HG03159 (cell line): ENCODE data around the gene ABCA10.
"Not testable (repeated sequence)": the region's sequence is repeated elsewhere in the genome, so short reads cannot be mapped to it uniquely, and the experiment has no call there.

ENCODE experiments used
- ATAC-seq: cut with Tn5 transposase; IDR thresholded peaks from one replicate; pipeline ENCODE4 v1.9.1; 2021; ENCODE audit warnings: mild to moderate bottlenecking, moderate library complexity; ENCODE audit not compliant: unreplicated experiment

Gene ABCA10

DNA sequence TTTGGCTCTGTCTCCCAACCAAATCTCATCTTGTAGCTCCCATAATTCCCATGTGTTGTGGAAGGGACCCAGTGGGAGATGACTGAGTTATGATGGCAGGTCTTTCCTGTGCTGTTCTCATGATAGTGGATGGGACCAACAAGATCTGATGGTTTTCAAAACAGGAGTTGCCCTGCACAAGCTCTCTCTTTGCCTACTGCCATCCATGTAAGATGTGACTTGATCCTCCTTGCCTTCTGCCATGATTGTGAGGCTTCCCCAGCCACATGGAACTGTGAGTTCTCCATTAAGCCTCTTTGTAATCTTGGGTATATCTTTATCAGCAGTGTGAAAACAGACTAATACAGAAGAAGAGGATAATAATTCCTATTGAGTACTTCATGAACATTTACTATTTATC lies 60.0 kb downstream of the ABCA10 start:
- ATAC-seq: not testable (repeated sequence)

DNA sequence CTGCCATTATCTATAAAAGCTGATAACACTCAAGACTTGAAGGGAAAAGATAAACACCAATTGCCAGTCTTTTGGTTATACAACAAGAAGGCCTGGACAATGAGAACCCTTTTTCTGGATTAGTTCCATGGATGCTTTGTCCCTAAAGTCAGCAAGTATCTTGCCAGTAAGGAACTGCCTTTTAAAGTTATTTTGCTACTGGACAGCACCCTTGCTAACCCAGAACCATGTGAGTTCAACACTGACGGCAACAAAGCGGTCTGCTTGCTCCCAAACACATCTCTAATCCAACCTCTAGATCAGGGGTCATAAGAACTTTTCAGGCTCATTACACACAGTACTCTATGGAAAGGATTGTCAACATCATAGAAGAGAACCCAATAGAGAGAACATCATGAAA lies 61.7 kb downstream of the ABCA10 start:
- ATAC-seq: no peak

DNA sequence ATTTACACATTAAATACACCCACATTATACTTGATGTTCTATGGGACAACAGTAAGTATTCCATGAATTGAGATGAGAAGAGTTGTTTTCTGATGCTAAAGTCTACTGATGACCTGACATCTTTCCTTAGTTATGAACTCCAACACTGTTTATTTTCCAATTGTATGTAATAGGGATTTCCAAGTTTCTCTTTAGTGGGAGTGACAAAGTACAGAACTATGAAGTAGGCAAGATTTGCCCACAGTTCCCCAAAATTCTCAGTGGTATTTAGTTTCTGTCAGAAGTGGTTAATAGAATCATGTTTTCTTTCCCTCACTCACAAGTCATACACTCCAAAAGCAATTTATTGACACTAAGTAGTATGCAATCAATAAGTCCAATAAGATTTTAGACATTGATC lies 64.4 kb downstream of the ABCA10 start:
- ATAC-seq: no peak

DNA sequence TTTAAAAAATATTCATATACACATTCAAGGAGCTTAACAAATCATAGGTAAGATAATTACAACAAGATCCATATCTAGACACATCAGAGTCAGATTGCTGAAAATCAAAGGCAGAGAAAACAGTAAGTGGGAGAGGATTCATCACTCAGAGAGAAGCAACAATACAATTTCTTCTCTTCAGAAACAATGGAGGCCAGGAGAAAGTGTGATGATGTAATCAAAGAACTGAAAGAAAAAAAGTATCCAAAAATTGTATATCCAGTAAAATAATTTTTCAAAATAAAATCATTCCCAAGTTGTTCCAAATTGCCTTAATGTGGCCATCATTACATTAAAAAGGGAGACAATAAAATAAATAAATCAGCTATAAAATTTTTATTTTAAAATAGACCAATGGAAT lies 69.2 kb downstream of the ABCA10 start:
- no peak for ATAC-seq

DNA sequence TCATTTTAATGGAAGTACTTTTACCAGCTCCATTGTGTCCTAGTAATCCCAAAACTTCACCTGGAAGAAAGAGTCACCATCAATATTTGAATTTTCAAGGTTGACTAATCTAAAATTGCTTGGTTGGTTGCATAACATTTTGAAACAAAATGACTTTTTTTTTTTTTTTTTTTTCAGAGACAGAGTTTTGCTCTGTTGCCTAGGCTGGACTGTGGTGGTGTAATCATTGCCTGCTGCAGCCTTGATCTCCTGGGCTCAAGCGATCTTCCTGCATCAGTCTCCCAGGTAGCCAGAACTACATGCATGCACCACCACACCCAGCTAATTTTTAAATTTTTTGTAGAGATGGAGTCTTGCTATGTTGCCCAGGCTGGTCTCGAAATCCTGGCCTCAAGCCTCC lies 74.4 kb downstream of the ABCA10 start:
- ATAC-seq: no peak

DNA sequence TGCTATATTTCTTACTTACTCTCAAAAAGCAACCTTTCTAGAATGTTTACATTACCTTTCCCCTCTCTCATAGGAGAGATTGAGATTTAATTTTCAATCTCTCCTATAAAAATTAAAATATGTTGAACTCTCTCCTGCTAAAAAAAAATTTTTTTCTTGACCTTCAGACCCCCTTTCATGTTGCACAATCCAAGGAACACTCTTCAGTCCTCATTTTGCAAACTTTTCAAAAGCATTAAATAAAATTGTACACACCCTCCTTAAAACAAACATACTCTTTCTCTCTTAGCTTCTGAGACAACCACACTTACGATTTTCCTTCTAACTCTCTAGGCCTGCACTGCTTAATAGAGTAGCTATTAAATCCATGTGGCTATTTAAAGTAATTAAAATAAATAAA lies 78.3 kb downstream of the ABCA10 start:
- ATAC-seq: no peak

DNA sequence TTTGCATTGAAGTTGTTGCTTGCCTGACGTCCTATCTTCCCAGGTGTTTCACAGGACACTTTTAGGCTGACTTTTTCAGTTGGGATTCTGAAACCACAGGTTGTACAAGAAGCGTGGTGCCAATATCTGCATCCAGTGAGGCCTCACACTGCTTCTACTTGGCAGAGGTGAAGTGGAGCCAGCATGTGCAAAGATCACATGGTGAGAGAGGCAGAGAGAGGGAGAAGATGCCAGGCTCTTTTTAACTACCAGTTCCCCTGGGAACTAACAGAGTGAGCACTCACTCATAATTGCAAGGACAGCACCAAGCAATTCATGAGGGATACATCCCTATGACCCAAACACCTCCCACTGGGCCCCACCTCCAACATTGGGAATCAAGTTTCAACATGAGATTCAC lies 81.2 kb downstream of the ABCA10 start:
- no peak for ATAC-seq

DNA sequence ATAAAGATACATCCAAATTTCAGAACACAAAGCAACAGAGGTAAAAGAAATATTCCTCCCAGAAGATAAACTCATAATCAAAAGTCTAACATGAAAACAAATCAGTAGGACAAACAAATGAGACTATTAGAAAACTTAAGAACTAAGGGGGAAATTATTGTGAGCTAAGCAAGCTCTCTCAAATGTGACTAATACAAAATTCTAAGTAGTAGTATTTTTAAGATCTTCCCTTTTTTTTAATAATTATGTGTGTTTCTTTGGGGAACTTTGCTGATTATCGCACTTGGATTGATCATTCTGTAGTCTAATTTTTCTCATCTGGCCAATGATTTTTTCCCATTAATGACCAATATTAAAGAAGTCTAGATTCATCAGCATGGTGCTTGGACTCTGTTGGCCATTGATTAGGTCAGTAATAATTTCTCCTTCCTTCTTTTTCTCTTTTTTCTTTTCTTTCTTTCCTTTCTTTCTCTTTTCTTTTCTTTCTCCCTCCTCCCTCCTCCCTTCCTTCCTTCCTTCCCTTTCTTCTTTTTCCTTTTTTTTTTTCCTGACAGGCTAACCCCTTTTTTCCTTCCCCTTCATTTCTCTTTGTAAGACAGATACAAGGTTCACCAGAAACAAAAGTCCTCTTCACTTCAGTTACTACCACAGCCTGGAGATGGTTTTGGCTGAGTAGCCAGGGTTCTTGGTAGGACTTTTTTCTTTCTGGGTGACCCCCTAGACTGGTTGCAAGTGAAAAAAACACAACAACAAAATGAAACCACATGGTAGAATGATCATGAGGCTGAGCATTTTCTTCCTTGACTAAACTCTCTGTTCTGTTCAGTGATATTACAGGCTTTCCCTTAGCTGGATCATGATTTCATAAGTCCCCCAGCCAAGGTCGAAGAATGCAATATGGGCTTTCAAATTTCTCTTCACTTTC lies 84.0 kb downstream of the ABCA10 start:
- ATAC-seq: no peak

DNA sequence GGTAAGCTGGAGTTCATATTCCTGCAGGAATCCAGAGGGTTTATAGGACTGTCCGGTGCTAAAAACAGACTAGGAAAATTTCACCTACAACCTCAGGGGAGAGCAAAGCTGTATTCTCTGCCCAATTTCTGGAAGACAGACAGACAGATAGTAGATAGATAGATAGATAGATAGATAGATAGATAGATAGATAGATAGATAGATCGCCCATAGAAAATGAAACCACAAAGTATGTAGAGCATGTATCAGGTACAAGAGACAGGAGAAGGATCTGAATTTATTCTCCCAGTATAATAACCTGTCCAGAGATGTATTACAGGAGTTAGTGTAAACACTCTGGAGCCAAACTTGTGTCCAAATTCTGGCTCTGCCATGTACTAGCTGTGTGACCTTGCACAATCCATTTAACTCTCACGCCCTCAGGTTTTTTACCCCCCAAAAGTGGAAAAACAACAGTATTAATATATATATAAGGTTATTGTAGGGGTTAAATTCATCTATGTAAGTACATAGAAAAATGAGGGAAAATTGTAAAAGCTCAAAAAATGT lies 84.9 kb downstream of the ABCA10 start:
- no peak for ATAC-seq

DNA sequence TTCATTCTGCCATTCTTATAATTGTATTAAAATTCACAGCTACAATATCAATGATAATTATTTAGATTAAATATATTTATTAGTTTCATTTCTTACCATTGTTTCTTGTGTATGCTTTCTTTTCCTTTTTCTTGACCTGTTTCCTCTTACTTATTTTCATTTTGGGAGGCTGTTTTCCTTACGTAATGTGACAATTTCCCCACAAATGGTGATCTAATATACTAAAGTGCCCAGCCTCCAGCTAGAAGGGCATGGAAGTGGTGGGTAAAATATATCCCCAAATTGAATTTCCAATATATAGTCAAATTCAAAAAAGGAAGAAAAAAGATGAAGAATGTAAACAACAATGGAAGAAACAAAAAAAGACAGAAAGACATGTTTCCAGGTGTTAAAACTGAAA lies 85.5 kb downstream of the ABCA10 start:
- no peak for ATAC-seq

DNA sequence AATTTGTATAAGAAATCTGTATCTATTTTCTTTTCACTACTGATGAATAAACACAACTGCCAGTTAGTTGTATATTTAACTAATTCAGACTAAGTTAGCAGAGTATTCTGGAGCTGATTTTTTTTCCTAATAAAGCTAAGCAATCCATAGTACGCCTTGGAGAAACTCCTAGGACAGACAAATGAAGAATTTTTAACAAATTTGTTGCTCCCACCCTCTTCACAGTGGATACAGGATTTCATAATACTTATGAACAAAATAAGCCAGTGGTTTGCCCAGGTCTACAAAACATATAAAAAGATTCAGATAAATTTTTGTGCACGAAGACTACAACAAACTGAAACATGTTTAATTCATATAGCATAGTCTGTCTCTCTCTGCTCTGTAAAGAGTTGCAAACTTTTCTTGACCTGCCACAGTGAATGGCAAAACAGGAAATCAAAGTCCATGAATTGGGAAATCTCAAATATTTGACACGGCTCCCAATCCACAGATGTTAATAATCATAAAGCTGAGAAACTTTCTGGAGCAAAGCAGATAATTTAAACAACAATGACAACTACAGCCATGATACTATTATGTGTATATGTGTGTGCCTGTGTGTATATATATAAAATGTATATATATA lies 86.3 kb downstream of the ABCA10 start:
- no peak for ATAC-seq

DNA sequence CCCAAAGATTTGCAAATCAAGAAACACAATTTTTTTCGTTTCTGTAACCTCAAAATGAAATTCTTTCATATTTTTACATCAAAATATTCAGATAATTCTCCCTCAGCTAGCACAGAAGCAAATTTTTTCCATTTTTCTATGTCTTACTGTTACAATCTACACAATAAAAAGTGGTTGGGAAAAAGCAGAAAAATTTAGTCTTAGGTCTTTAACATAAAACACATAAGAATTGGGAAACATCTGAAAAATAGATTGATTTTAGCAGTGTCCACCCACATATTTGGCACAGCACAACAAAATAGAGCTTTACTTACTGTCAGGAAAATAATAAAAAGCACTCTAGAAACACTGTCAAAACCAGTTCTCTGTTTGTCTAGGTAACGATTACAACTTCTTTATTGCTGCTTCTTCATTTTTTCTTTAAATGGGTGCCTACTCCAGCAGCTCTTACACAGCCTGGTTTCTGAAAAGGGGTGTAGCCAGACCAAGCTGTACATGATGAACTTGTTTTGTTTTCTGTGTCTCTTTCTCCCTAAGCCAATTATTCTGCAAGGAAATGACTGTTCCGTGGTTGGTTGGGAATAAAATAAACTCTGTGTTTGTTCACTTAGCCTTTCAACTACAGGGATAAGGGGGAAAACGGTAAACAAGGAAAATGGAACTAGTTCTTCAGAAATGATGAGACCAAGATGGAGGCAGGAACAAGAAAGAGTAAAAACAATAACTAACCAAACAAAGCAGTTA lies 87.0 kb downstream of the ABCA10 start, which contains the start of gene ABCA6:
Gene ABCA6 (minus strand): TSS at position 465 of the 744 bp plus-strand sequence. CDS start 1,192 bp downstream, outside the sequence.
- no peak for ATAC-seq

DNA sequence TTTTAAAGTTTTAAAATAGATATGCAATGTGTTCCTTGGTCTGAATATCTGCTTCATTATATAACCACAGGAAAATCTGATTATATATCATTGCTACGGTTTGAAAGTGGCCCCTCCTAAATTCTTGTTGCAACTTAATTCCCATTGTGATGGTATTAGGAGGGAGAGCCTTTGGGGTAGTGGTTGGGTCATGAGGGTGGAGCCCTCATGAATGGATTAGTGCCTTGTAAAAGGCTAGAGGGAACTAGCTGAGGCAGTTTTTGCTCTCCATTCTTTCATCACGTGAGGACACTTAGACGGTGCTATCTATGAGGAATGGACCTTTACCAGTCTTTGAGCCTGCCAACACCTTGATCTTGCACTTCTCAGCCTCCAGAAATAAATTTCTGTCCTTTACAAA lies 94.5 kb downstream of the ABCA10 start:
- ATAC-seq: no peak

DNA sequence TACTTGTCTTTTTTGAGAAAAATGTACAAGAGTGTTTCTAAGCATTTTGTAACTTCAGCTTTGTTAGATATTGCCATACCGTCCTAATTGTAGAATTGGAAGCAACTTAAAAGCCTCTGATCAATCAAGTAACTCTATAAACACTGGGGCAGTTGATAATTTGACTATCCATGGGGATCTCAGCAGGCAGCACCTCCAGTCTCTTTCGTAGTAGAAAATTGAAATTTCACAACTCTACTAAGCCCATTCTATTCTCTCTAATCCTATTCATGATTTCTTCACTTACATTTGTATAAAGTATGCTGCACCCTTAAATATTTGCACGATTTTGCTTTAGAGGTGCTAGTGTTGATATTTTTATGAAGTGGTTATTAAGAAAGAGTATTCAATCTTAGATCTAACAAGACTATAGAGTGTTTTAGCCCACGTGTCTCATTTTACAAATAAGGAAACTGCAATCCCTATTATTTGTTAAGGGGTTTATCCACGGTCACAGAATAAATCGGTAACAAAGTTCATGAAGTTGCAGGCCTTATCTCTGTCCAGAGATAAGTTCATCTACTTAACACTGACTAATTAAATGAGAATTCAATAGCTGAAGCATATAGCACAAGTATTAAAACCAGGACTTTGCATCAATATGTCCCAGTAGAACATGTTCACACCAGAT lies 97.9 kb downstream of the ABCA10 start:
- no peak for ATAC-seq

DNA sequence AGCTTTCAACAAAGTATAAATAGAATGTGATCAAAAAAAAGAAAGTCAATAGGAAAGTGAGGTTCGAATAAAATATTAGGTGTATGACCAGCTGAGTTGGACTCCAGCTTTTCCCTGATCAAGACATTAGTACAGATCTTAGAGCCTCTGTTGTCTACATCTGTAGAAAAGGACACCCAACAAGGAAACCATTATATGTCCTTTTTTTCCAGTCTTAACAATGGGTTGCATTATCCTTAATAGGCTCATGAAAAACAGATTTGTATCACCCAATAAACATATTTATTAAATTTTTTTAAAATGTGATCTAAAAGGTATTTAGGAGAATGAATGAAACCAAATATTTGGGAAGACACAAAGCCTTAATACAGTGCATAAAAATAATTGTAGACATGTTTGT lies 105.0 kb downstream of the ABCA10 start:
- ATAC-seq: no peak

DNA sequence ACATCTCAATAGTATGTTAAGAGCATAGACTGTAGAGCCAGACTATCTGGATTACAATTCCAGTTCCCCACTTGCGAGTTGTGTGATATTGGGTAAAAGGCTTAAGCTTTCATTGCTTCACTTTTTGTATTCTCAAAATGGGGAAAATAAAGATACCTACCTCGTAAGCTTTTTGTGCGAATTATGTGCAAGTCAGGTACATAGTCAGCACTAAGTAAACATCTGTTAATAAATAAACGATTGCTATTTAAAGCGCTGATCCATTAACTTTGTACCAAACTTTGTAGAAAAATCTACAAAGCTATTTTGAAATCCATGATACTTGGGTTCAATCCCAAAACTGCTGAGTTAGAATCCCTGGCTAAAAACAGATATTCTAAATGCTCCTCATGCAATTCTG lies 106.6 kb downstream of the ABCA10 start:
- no peak for ATAC-seq

DNA sequence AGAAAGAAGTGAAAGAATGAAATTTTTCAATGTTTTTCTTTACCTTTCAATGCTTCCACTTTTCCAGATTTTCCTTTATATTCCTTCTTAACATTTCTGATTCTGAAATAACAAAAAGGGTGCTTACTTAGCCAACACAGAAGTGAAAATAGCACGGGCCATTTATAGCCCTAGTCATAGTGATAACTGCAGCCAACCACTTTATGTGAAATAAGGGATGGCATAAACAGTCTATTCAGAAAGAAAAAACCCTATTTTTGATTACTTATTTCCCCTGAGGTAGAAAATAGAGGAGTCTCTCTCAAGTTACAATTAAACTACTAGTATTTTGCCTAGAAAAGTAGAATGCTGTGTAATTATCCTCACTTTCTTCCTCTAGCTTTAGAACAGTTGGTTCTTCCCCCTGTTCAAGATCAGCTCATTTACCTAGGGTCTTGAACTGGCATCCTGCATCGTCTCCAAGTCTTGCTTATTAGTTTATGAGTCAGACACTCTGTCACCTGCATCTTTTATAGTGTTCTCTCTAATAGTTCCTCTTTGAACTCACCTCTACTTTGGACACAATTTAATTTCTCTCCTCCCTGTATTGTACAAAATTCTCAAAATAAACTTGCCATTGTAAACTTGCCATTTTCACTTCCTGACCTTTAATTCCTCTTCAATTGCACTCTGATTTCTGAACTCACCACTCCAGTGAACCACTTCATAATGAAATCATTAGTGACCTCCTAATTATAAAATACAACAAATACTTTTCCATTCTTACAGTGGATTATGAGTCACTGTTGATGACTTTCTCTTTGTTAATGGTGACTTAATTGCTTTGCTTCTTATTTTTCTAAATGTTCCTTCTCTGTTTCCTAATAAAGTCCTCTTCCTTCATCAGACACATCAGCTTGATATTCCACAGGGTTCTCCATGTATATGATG lies 110.5 kb downstream of the ABCA10 start:
- ATAC-seq: peak; percentile 61

DNA sequence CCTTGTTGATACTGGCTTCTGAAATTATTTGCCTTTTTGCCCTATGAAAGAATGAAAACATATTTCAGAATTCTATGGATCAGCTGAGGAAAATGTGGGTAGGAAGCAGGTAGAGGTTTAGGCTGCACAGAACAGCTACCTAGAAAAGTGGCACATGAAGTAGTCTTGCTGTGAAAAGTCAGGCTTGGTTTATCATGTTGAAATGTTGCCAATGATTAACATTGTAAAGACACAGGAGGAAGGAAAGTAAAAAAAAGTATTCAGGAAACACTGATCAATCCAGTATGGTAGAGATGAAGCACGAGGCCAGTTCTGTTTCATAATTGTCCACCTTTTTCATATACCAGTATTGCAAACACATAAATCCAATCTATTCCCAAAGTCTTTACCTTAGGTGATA lies 116.8 kb downstream of the ABCA10 start:
- ATAC-seq: no peak

DNA sequence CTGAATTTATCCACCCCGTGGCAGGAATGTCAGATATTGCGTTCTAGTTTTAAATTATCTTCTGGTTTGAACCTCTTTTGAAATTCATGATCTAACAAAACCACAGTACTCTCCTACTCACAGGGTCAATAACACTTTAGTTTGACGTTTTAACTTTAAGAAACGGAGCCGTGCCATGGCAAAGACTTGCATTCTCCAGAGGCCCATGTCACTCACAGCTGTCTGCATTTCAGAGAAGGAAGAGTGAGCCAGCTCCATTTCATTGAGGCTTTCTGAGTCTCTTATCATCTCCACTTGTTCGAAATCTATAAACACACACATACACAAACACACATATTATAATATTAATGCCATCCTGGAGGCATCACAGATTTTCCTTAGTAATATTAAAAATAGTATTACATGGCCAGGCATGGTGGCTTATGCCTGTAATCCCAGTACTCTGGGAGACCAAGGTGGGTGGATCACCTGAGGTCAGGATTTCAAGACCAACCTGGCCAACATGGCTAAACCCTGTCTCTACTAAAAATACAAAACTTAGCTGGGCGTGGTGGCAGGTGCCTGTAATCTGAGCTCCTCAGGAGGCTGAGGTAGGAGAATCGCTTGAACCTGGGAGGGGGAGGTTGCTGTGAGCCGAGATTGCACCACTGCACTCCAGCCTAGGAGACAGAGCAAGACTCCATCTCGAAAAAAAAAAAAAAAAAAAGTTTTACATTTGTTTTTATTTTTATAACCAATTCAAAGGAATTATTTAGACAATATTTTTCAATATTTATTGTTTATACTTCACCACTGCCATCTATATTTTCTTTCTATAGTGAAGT lies 122.5 kb downstream of the ABCA10 start:
- ATAC-seq: no peak
